ENCODE results near the gene SS18L1. TPM values are rescaled to one million over a fixed set of nuclear protein-coding genes. Genes with fewer than 3 reads are reported as not detected.

SS18L1 gene
- total RNA-seq, 1 experiment from 2014 or later: 28.1 TPM

- H3K27me3 ChIP-seq (ENCODE audit: insufficient read depth, low read length): no peaks in the 10 kb centered on the region
- POLR2A ChIA-PET: no interaction called here
- CTCF ChIA-PET: no interaction called here
- BruUV-seq (replicated peaks): no TSS peak
- no peak overlapping the region for H2AFZ ChIP-seq (ENCODE audit: low read depth, low read length, poor library complexity, severe bottlenecking)
- no peak for DNase-seq (ENCODE audit: low read depth, low spot score)
- no peak overlapping the region for H3K4me2 ChIP-seq (ENCODE audit: low read length)
- no peak overlapping the region for H3K27ac ChIP-seq (ENCODE audit: low read depth, low read length)
- no peak for ATAC-seq
- H3K36me3 ChIP-seq (ENCODE audit: control insufficient read depth in 1 of 2, insufficient read depth in 2 of 2, low read length in 2 of 2): peaks cover 22 to 25% of the 10 kb centered on the region in 2 experiments; a peak in 3 of 4 replicates
- H3K79me2 ChIP-seq (ENCODE audit: insufficient read depth, low read length): peaks cover 48% of the 10 kb centered on the region
- no peak for TF ChIP-seq TCF7L2 (IDR thresholded peaks at IDR 0.05; ENCODE audit: borderline replicate concordance, extremely low read depth, insufficient read depth, insufficient read length)
- TF ChIP-seq ZFX (IDR thresholded peaks at IDR 0.05): no peak
- TF ChIP-seq EGR1 (IDR thresholded peaks at IDR 0.05; ENCODE audit: low read depth): no peak
- TF ChIP-seq ELF1 (IDR thresholded peaks at IDR 0.05; ENCODE audit: borderline replicate concordance, low read depth): no peak
- TF ChIP-seq ZBTB33 (IDR thresholded peaks at IDR 0.05; ENCODE audit: extremely low read depth, insufficient replicate concordance, low read length): no peak
- no peak for TF ChIP-seq SIN3A (IDR thresholded peaks at IDR 0.05; ENCODE audit: low read depth)
- no peak for TF ChIP-seq MAX (IDR thresholded peaks at IDR 0.05)
- TF ChIP-seq REST (IDR thresholded peaks at IDR 0.05; ENCODE audit: low read depth): no peak
- TF ChIP-seq CEBPB (IDR thresholded peaks at IDR 0.05; ENCODE audit: low read depth): no peak
- TF ChIP-seq SP1 (IDR thresholded peaks at IDR 0.05; ENCODE audit: low read depth): no peak
- TF ChIP-seq RAD21 (IDR thresholded peaks at IDR 0.05; ENCODE audit: low read depth): no peak
- TF ChIP-seq SRF (IDR thresholded peaks at IDR 0.05; ENCODE audit: low read depth): no peak
- no peak for TF ChIP-seq CBX3 (IDR thresholded peaks at IDR 0.05; ENCODE audit: low read depth)
- no peak for TF ChIP-seq JUND (IDR thresholded peaks at IDR 0.05)
- H4K20me1 ChIP-seq (ENCODE audit: insufficient read depth): no peaks in the 10 kb centered on the region
- H3K9ac ChIP-seq (ENCODE audit: low read length): no peak overlapping the region
- intact Hi-C loops (cut with micrococcal nuclease): no loop called here
- no peak overlapping the region for H3K4me3 ChIP-seq (replicated peaks in 1 of 2; ENCODE audit: low read depth in 1 of 2, low read length in 2 of 2)
- H3K9me3 ChIP-seq (ENCODE audit: control insufficient read depth in 1 of 2, insufficient read depth in 1 of 2, low read depth in 1 of 2, low read length in 2 of 2): no peaks in the 10 kb centered on the region
- H3K4me1 ChIP-seq (ENCODE audit: control insufficient read depth in 1 of 2, insufficient read depth in 2 of 2, low read length in 2 of 2): no peaks in the 10 kb centered on the region
- no peaks in the 10 kb centered on the region for H3K9me2 ChIP-seq (ENCODE audit: insufficient read depth)
- RAD21 ChIA-PET (ENCODE audit: low non-redundant PET in 1 of 2, low total read pairs in 2 of 2, uncharacterized antibody in 2 of 2, unreplicated experiment in 2 of 2): no interaction called here
Observed at GRCh38 chr20:62195075-62195405, 51.5 kb downstream of the SS18L1 start.

Data from HCT116 (cell line).